HG03108 (cell line): ENCODE data around the gene VDR.

ENCODE experiments used
- ATAC-seq: cut with Tn5 transposase; IDR thresholded peaks from one replicate; pipeline ENCODE4 v1.9.1; 2021; ENCODE audit warnings: moderate library complexity; ENCODE audit not compliant: unreplicated experiment

VDR gene

DNA sequence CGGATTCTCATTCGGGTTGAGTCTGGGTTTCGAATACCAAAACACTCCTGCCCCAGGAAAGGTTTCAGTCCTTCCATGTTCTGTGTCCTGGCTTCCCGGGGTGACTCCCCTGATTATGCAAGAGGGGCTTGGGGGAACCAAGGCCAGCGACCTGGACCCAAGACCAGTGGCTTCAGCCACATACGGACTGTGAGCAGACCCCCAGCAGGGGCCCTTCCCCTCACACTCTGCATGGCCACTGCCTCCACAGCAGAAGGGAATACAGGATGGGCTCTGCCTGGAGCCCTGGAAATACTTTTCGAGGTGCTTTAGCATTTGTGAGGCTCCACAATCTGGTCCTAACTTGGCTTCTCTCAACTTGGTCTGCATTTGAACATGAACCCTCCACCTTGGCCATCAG lies 104.2 kb downstream of the VDR start:
- no peak for ATAC-seq

DNA sequence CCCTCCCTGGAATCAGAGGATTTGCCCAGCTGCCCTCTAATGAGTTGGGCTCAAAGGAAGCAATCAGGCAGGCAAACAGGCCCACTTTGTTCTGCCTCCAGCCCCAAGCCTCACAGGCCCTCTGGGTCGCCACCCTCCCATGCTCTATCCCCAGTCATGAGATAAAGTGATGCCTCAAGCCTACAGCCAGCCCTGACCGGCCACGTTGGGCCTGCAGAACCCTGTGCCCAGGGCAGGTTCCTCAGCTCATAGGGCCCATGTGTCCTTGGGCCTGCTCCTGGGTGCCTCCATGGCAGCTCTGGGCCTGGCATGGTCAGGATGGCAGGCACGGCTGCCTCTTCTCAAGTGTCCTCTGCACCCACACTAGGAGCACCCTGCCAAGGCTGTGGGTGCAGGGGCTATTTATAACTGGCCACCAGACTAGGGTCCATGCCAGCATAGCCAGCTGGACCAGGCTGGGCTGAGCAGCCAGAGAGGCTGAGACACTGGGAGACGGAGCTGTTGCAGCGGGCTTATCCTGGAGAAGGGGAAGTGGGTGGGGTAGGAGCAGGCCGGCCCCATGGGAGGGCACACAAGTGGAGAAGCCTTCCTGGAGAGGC lies 105.3 kb downstream of the VDR start:
- ATAC-seq: no peak

DNA sequence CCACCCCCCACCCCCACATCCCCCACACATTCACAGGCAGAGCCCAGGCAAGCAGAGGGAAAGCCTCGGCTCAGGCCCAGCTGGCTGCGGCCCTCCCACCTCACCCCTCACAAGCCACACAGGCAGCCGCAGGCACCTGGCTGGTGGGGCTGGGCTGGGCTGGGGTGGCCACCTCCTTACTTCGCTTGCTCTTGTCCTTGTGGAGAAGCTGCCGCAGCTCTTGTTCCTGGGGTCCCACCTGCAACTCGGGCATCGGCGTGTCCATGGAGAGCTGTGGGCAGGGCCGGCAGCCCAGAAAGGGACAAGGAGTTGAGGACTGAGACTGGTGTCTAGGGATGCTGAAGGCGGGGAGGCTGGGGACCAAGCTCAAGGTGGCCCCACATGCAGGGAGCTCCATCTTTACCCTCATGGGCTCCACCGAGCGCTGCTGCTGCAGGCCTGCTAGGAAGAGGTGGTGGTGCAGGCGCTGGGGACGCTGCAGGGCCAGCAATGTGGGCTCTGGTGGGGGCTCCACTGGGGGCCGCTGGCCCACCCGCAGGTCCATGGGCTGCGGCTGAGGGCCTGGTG lies 106.3 kb downstream of the VDR start:
- ATAC-seq: no peak

DNA sequence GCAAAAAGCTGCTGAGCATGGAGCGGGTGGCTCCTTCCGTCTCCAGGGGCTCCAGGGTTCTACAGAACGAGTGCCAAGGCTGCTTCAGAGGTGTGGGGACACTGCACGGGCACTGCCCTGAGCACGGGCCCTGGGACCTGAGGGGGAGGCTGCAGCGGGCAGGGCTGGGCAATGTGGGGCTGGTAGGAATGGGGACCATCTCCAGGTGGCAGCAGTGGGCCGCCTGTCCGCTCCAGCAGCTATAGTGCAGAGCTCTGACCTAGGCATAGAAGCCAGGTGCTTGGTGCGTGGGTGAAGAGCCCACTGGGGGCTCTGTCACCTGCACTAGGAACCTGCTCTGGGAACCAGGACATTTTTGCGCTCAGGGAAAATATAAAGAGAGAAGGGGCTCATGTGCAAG lies 107.4 kb downstream of the VDR start:
- no peak for ATAC-seq

DNA sequence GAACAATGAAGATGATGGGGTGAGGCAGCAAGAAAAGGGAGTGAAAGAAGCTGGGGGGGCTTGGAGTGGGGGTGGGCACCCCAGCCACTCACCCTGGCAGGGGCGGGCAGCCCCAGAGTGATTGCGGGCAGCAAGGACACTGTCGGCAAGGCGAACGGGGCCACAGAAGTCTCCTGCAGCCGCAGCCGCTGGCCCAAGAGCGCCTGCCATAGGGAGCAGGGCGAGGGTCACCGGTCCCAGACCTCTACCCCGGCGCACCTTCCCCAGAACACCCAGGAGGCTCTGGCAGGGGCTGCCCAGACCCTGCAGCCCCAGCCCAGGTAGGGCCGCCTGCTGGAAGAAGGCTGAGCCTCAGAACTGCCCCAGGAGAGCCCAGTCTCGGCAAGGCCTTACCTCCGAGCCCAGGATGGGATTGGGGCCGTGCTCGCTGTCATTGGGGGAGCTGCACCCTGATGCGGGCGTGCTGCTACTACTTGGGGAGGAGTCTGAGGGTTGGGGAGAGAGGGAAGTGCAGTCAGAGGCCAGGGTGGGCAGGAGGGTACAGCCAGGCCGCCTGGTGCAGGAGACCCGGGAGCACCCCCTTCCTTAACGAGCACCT lies 108.9 kb downstream of the VDR start:
- no peak for ATAC-seq

DNA sequence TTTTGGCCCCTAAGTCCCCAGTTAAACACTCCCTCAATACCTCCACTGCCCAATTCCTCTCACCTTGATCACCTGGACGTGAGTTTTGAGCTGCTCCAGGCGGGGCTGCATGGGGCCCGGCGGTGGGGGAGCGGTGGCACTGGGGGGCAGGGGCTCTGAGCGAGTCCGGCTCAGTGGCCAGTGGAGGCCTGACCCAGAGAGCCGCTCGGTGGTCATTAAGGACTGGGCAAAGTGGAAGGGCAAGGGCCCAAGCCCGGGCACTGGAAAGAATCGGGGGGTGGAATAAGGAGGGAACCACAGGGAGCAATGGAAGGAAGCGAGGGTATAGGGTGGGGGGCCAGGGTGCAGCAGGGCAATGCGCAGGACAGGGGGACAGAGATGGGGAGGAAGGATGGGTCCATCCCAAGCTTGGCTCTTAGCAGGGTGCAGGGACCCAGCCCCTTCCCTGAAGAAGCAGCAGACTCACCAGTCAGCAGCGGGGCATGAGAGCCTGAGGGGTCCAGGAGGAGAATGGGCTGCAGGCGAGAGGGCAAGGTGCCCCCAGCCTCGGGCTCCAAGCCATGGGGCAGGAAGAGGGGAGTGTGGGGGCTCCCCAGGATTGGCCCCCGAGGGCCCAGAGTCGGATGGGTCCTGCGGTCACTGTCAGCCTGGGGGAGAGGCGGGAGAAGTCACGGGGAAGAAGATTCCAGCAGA lies 109.5 kb downstream of the VDR start:
- no peak for ATAC-seq

DNA sequence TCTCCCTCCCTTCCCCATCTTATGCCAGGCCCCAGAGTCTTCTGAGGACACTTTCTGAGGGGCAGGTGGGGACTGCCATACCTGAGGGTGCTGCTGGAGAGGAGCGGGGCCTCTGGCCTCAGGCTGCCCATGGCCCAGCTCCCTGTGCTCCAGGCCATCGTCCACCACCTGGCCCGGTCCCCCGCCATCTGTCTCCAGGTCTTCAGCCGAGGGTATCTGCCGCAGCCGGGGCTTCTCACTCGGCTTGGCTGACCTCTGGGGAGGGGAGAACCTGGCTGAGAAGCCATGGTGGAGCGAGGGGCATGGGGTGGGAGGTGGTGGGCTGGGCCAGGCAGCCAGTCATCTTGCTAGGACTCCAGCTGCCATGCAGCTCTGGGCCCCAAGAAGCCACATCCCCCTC lies 110.1 kb downstream of the VDR start:
- ATAC-seq: no peak

DNA sequence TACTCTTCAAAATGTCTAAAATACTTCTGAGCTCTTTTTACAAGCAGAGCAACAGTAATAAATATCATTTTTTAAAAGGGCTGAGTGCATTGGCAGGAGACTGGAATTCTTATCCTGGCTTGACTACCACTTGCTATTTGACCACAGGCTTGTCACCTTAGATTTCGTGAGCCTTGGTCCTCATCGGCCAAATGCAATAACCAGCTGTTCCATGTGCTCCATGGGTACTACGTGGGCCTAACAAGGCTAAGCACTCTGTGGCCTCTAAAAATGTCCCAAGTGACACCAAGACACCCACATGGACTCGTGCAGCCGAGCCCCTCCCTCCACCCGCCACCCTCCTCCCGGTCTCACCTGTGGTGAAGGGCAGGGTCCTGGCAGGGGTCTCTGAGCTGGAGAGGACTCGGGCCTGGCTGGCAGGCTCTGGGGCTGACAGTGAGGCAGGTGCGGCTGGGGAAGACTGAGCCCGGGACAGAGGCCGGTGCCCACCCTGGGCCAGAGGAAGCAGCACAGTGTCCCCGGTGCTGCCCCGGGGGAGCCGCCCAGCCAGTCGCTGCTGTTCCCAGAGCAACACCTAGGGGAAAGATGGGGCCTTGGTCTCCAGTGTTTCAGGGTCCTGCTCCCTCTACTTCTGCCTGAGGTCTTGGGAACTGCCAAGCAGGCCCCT lies 111.6 kb downstream of the VDR start:
- ATAC-seq: no peak

DNA sequence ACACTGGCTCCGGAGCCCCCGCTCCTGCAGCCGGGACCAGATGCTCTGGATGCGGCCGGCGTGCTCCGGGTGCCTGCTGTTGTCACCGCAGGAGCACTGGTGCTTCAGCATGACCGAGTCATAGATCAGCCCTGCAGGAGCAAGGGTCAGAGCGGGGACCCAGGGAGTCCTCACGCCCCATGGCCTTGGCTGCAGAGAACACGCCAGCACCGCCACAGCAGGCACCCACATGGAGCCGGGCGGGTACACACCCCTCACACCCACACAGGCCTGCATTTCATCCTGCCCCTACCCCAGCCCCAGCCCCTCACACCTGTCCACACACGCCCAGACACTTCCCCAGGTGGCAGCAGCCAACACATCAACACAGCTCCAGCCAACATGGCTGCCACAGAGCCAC lies 112.9 kb downstream of the VDR start:
- ATAC-seq: no peak
